Neural cell (in vitro differentiated cells): ENCODE measurements around the gene LPP. TPM values are rescaled to one million over a fixed set of nuclear protein-coding genes. Genes with fewer than 3 reads are reported as not detected.

Experiments used
- H2AFZ ChIP-seq: fragments of 200-600, 300-800 bp; sonication (generic), shearing (Covaris generic); 2 replicates; pipeline ENCODE4 v1.6.0; 2014; ENCODE audit warnings: low read depth, mild to moderate bottlenecking, antibody characterized with exemption, low read length, moderate library complexity
- H3F3A ChIP-seq: fragments of 200-600 bp; shearing (Covaris generic); 2 replicates; pipeline ENCODE4 v1.6.1; 2016; ENCODE audit warnings: mild to moderate bottlenecking, moderate library complexity, mixed read lengths, antibody characterized with exemption, low read length; ENCODE audit not compliant: insufficient read depth, poor library complexity, severe bottlenecking
- H3K27ac ChIP-seq: fragments of 200-600, 300-800 bp; sonication (generic), shearing (Covaris generic); 2 replicates; pipeline ENCODE4 v1.5.1; 2014; ENCODE audit warnings: mild to moderate bottlenecking, low read length, moderate library complexity
- H3K27me3 ChIP-seq: fragments of 300-800, 200-600 bp; sonication (generic), shearing (Covaris generic); 2 replicates; pipeline ENCODE4 v1.6.0; 2014; ENCODE audit warnings: mild to moderate bottlenecking, low read depth, low read length, moderate library complexity; ENCODE audit not compliant: insufficient read depth
- H3K36me3 ChIP-seq: fragments of 300-800, 200-600 bp; sonication (generic), shearing (Covaris generic); 2 replicates; pipeline ENCODE4 v1.5.1; 2014; ENCODE audit warnings: mild to moderate bottlenecking, antibody characterized with exemption, low read length, moderate library complexity; ENCODE audit not compliant: insufficient read depth
- H3K4me2 ChIP-seq: fragments of 300-800, 200-600 bp; sonication (generic), shearing (Covaris generic); 2 replicates; pipeline ENCODE4 v1.6.0; 2014; ENCODE audit warnings: mild to moderate bottlenecking, low read length
- H3K4me3 ChIP-seq: fragments of 300-800, 200-600 bp; sonication (generic), shearing (Covaris generic); 2 replicates; pipeline ENCODE4 v1.5.1; 2014; ENCODE audit warnings: mild to moderate bottlenecking, low read length, moderate library complexity
- H3K79me2 ChIP-seq: fragments of 200-600 bp; shearing (Covaris generic); replicated peaks from 2 replicates; pipeline ENCODE4 v1.6.0; 2014; ENCODE audit warnings: mild to moderate bottlenecking, low read length, moderate library complexity; ENCODE audit not compliant: insufficient read depth
- H3K9ac ChIP-seq: fragments of 300-800, 200-600 bp; sonication (generic), shearing (Covaris generic); 2 replicates; pipeline ENCODE4 v1.6.1; 2016; ENCODE audit warnings: mild to moderate bottlenecking, low read length, mixed read lengths
- H3K9me2 ChIP-seq: fragments of 200-600 bp; shearing (Covaris generic); 2 replicates; pipeline ENCODE4 v1.6.1; 2016; ENCODE audit warnings: mild to moderate bottlenecking, low read length, mixed read lengths; ENCODE audit not compliant: insufficient read depth
- H3K9me3 ChIP-seq: fragments of 200-600, 300-800 bp; sonication (generic), shearing (Covaris generic); 2 replicates; pipeline ENCODE4 v1.6.1; 2016; ENCODE audit warnings: mild to moderate bottlenecking, mixed run types, low read length, moderate library complexity, mixed read lengths
- H4K20me1 ChIP-seq: fragments of 200-600 bp; shearing (Covaris generic); 2 replicates; pipeline ENCODE4 v1.6.1; 2016; ENCODE audit warnings: mild to moderate bottlenecking, mixed run types; ENCODE audit not compliant: insufficient read depth
- CTCF ChIP-seq: fragments of 450-650 bp; IDR thresholded peaks from 2 replicates; pipeline ENCODE4 v1.5.1; 2014; ENCODE audit warnings: antibody characterized with exemption, mild to moderate bottlenecking, moderate library complexity; ENCODE audit not compliant: poor library complexity, severe bottlenecking
- EP300 ChIP-seq: fragments of 450-650 bp; conservative IDR thresholded peaks from 2 replicates; pipeline ENCODE4 v1.6.1; 2014; ENCODE audit warnings: antibody characterized with exemption, mild to moderate bottlenecking, moderate library complexity; ENCODE audit not compliant: poor library complexity, severe bottlenecking
- EZH2 ChIP-seq: fragments of 200-600, 300-800 bp; shearing (Covaris generic), sonication (generic); IDR thresholded peaks from 2 replicates; pipeline ENCODE4 v1.6.1; 2014; ENCODE audit warnings: antibody characterized with exemption, low read length, borderline replicate concordance, mild to moderate bottlenecking; ENCODE audit not compliant: insufficient read depth, poor library complexity, severe bottlenecking
- MXI1 ChIP-seq: fragments of 450-650 bp; conservative IDR thresholded peaks from 2 replicates; pipeline ENCODE4 v1.6.1; 2014; ENCODE audit warnings: antibody characterized with exemption, mild to moderate bottlenecking; ENCODE audit not compliant: poor library complexity, severe bottlenecking
- POLR2AphosphoS5 ChIP-seq: IDR thresholded peaks from 2 replicates; pipeline ENCODE4 v1.6.1; 2012
- RAD21 ChIP-seq: fragments of 450-650 bp; conservative IDR thresholded peaks from 2 replicates; pipeline ENCODE4 v1.6.1; 2014; ENCODE audit warnings: antibody characterized with exemption, mild to moderate bottlenecking, moderate library complexity
- SMC3 ChIP-seq: fragments of 450-650 bp; conservative IDR thresholded peaks from 2 replicates; pipeline ENCODE4 v1.6.1; 2014; ENCODE audit warnings: antibody characterized with exemption, mild to moderate bottlenecking, moderate library complexity; ENCODE audit not compliant: poor library complexity
- polyA plus RNA-seq: library from polyadenylated mRNA; depleted of rRNA; stranded (reverse); fragments of >200 nt; gene quantifications from 2 replicates; pipeline ENCODE4 v1.2.3, GENCODE V29; 2014
- TF ChIP-seq, protein P1 (sequence below): IDR thresholded peaks from 2 replicates; pipeline ENCODE4 v1.6.1; 2012; ENCODE audit warnings: borderline replicate concordance

LPP gene
- polyA plus RNA-seq, 1 donor from 2014 or later = 3.0 TPM

DNA sequence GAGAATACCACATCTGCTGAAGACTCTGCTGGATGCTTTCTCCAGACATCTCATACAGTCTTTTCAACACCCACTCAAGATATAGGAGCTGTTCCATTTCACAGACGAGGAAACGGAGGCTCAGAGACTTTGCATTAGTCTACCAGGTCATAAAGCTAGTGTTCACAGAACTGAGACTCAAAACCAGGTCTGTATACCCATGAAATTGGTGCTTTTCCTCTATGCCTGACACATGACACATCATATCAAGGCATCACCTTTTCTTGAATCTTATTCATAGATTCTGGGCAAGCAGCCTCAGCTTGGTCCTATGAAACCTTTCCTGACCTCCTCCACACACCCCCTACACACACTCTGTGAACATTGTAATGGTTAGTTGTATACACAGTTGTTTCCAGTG is 101.2 kb downstream of the LPP start:
- Histone ChIP-seq H3K79me2 (no peaks in the 10 kb centered on the region), H4K20me1 (no peaks in the 10 kb centered on the region), H3K27me3 (no peaks in the 10 kb centered on the region), H3K27ac (no peak overlapping the region), H3K9ac (no peak overlapping the region), H3F3A (no peaks in the 10 kb centered on the region), H3K4me2 (no peak overlapping the region), H3K36me3 (no peaks in the 10 kb centered on the region), H2AFZ (no peak overlapping the region), H3K4me3 (no peak overlapping the region), H3K9me2 (no peaks in the 10 kb centered on the region), H3K9me3 (no peaks in the 10 kb centered on the region)
- TF ChIP-seq EP300 = no peak
- TF ChIP-seq RAD21 = no peak
- TF ChIP-seq EZH2 = no peak
- no peak for TF ChIP-seq CTCF
- TF ChIP-seq, protein P1, sequence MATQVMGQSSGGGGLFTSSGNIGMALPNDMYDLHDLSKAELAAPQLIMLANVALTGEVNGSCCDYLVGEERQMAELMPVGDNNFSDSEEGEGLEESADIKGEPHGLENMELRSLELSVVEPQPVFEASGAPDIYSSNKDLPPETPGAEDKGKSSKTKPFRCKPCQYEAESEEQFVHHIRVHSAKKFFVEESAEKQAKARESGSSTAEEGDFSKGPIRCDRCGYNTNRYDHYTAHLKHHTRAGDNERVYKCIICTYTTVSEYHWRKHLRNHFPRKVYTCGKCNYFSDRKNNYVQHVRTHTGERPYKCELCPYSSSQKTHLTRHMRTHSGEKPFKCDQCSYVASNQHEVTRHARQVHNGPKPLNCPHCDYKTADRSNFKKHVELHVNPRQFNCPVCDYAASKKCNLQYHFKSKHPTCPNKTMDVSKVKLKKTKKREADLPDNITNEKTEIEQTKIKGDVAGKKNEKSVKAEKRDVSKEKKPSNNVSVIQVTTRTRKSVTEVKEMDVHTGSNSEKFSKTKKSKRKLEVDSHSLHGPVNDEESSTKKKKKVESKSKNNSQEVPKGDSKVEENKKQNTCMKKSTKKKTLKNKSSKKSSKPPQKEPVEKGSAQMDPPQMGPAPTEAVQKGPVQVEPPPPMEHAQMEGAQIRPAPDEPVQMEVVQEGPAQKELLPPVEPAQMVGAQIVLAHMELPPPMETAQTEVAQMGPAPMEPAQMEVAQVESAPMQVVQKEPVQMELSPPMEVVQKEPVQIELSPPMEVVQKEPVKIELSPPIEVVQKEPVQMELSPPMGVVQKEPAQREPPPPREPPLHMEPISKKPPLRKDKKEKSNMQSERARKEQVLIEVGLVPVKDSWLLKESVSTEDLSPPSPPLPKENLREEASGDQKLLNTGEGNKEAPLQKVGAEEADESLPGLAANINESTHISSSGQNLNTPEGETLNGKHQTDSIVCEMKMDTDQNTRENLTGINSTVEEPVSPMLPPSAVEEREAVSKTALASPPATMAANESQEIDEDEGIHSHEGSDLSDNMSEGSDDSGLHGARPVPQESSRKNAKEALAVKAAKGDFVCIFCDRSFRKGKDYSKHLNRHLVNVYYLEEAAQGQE = no peak
- no peak for TF ChIP-seq SMC3
- TF ChIP-seq POLR2AphosphoS5 = no peak
- TF ChIP-seq MXI1 = no peak

GRCh38 chr3:188256758-188257157 is 102.8 kb downstream of the LPP start:
- H3K9me2 ChIP-seq = no peaks in the 10 kb centered on the region
- no peak overlapping the region for H2AFZ ChIP-seq
- H4K20me1 ChIP-seq = no peaks in the 10 kb centered on the region
- no peak overlapping the region for H3K9ac ChIP-seq
- no peak overlapping the region for H3K4me3 ChIP-seq
- TF ChIP-seq MXI1 = no peak
- TF ChIP-seq, protein P1 = peak; percentile 54
- H3K4me2 ChIP-seq = no peak overlapping the region
- no peaks in the 10 kb centered on the region for H3F3A ChIP-seq
- no peaks in the 10 kb centered on the region for H3K9me3 ChIP-seq
- no peak overlapping the region for H3K27ac ChIP-seq
- no peaks in the 10 kb centered on the region for H3K27me3 ChIP-seq
- no peaks in the 10 kb centered on the region for H3K79me2 ChIP-seq
- no peaks in the 10 kb centered on the region for H3K36me3 ChIP-seq
